Measurements from ENCODE around the gene LRIG2. TPM values are rescaled to one million over a fixed set of nuclear protein-coding genes. Genes with fewer than 3 reads are reported as not detected.

LRIG2 gene
- total RNA-seq, 1 donor from 2014 or later = 15.0 TPM

- TF ChIP-seq CTCF (IDR thresholded peaks at IDR 0.05) = no peak
- intact Hi-C loops (cut with DNase I) = no loop called here
- no peak for DNase-seq
- no peaks in the 10 kb centered on the region for H3K27me3 ChIP-seq (ENCODE audit: low read depth)
- no peak overlapping the region for H3K4me3 ChIP-seq
- ATAC-seq = no peak
- no peaks in the 10 kb centered on the region for H3K9me3 ChIP-seq
- H3K4me1 ChIP-seq = no peaks in the 10 kb centered on the region
- H3K36me3 ChIP-seq = peaks cover 96% of the 10 kb centered on the region
- H3K27ac ChIP-seq = no peak overlapping the region
Observed at GRCh38 chr1:113124366-113124765, 51.4 kb downstream of the LRIG2 start.

- intact Hi-C loops (cut with DNase I) = no loop called here
- no peak for DNase-seq
- no peaks in the 10 kb centered on the region for H3K9me3 ChIP-seq
- TF ChIP-seq CTCF (IDR thresholded peaks at IDR 0.05) = no peak
- H3K27me3 ChIP-seq (ENCODE audit: low read depth) = no peaks in the 10 kb centered on the region
- H3K4me1 ChIP-seq = no peaks in the 10 kb centered on the region
- no peak for ATAC-seq
- H3K4me3 ChIP-seq = no peak overlapping the region
- peaks cover 84% of the 10 kb centered on the region for H3K36me3 ChIP-seq
- no peak overlapping the region for H3K27ac ChIP-seq
Observed at GRCh38 chr1:113125517-113125916, 52.5 kb downstream of the LRIG2 start.

- Histone ChIP-seq H3K9me3 (no peaks in the 10 kb centered on the region), H3K27me3 (ENCODE audit: low read depth) (no peaks in the 10 kb centered on the region), H3K36me3 (peaks cover 77% of the 10 kb centered on the region), H3K4me1 (no peaks in the 10 kb centered on the region), H3K4me3 (no peak overlapping the region), H3K27ac (no peak overlapping the region)
- TF ChIP-seq CTCF (IDR thresholded peaks at IDR 0.05) = no peak
- ATAC-seq (no peak), DNase-seq (no peak)
- intact Hi-C loops (cut with DNase I) = no loop called here
Observed at GRCh38 chr1:113126207-113126606, 53.2 kb downstream of the LRIG2 start.

- ATAC-seq (no peak), DNase-seq (no peak)
- Histone ChIP-seq H3K4me3 (no peak overlapping the region), H3K9me3 (no peaks in the 10 kb centered on the region), H3K4me1 (no peaks in the 10 kb centered on the region), H3K27ac (no peak overlapping the region), H3K36me3 (peaks cover 58% of the 10 kb centered on the region), H3K27me3 (ENCODE audit: low read depth) (no peaks in the 10 kb centered on the region)
- no peak for TF ChIP-seq CTCF (IDR thresholded peaks at IDR 0.05)
- intact Hi-C loops (cut with DNase I) = no loop called here
Observed at GRCh38 chr1:113128116-113128515, 55.1 kb downstream of the LRIG2 start.

- no peak for TF ChIP-seq CTCF (IDR thresholded peaks at IDR 0.05)
Observed at GRCh38 chr1:113129529-113130185, 56.7 kb downstream of the LRIG2 start.

More at GRCh38 chr1:113129529-113130185, 56.7 kb downstream of the LRIG2 start:
- no peaks in the 10 kb centered on the region for H3K27me3 ChIP-seq (ENCODE audit: low read depth)
- H3K27ac ChIP-seq = no peak overlapping the region
- no peak overlapping the region for H3K4me3 ChIP-seq
- peaks cover 43% of the 10 kb centered on the region for H3K36me3 ChIP-seq
- intact Hi-C loops (cut with DNase I) = no loop called here
- H3K9me3 ChIP-seq = no peaks in the 10 kb centered on the region
- no peaks in the 10 kb centered on the region for H3K4me1 ChIP-seq
- no peak for DNase-seq
- no peak for ATAC-seq

Measured in lower lobe of right lung (tissue), 2 donors.